ENCODE results near the gene HIVEP1.
"Not testable (repeated sequence)": the region's sequence is repeated elsewhere in the genome, so short reads cannot be mapped to it uniquely, and the experiment has no call there.

Gene HIVEP1

GRCh38 chr6:12125396-12125795, 113.3 kb downstream of the HIVEP1 start:
- DNase-seq, result no peak

- DNase-seq, result no peak
These were observed 113.9 kb downstream of the HIVEP1 start for GRCh38 chr6:12126051-12126450.

GRCh38 chr6:12129523-12129922, 117.4 kb downstream of the HIVEP1 start:
- no peak for DNase-seq

- DNase-seq, result no peak
These were observed 120.5 kb downstream of the HIVEP1 start for GRCh38 chr6:12132351-12133222.

- DNase-seq, result no peak
These were observed 122.5 kb downstream of the HIVEP1 start for GRCh38 chr6:12134581-12134980.

GRCh38 chr6:12134991-12135390, 122.9 kb downstream of the HIVEP1 start:
- DNase-seq, result no peak

GRCh38 chr6:12136905-12137304, 124.8 kb downstream of the HIVEP1 start:
- DNase-seq, result peak; percentile 35

GRCh38 chr6:12137480-12137879, 125.4 kb downstream of the HIVEP1 start:
- peak; percentile 72 for DNase-seq

GRCh38 chr6:12138381-12138780, 126.3 kb downstream of the HIVEP1 start:
- DNase-seq, result no peak

- no peak for DNase-seq
These were observed 126.8 kb downstream of the HIVEP1 start for GRCh38 chr6:12138936-12139335.

- DNase-seq, result no peak
These were observed 135.6 kb downstream of the HIVEP1 start for GRCh38 chr6:12147557-12148316.

GRCh38 chr6:12148317-12148801, 136.2 kb downstream of the HIVEP1 start:
- DNase-seq, result peak; percentile 79

- DNase-seq, result no peak
These were observed 136.7 kb downstream of the HIVEP1 start for GRCh38 chr6:12148841-12149240.

GRCh38 chr6:12149944-12150510, 137.9 kb downstream of the HIVEP1 start:
- DNase-seq, result no peak

- DNase-seq, result no peak
These were observed 138.8 kb downstream of the HIVEP1 start for GRCh38 chr6:12150812-12151432.

- no peak for DNase-seq
These were observed 139.3 kb downstream of the HIVEP1 start for GRCh38 chr6:12151433-12151820.

- DNase-seq, result no peak
These were observed 140.2 kb downstream of the HIVEP1 start for GRCh38 chr6:12152023-12152970.

GRCh38 chr6:12155769-12156168, 143.7 kb downstream of the HIVEP1 start:
- not testable (repeated sequence) for DNase-seq

GRCh38 chr6:12158686-12159415, 146.7 kb downstream of the HIVEP1 start:
- DNase-seq, result no peak

- DNase-seq, result peak; percentile 23
These were observed 148.2 kb downstream of the HIVEP1 start for GRCh38 chr6:12160326-12160725.

GRCh38 chr6:12162213-12162612, 150.1 kb downstream of the HIVEP1 start:
- no peak for DNase-seq
